Measurements from ENCODE around the gene ATP6V1C2. TPM values are rescaled to one million over a fixed set of nuclear protein-coding genes. Genes with fewer than 3 reads are reported as not detected.
"Not testable (repeated sequence)": the region's sequence is repeated elsewhere in the genome, so short reads cannot be mapped to it uniquely, and the experiment has no call there.

ATP6V1C2 gene
- total RNA-seq, 1 experiment from 2014 or later: 0.40 TPM

GRCh38 chr2:10778724-10779115, 57.3 kb downstream of the ATP6V1C2 start:
- POLR2A ChIA-PET (ENCODE audit: unreplicated experiment): no interaction called here
- intact Hi-C loops (cut with micrococcal nuclease): no loop called here
- no peak overlapping the region for H2AFZ ChIP-seq (ENCODE audit: low read length)

GRCh38 chr2:10779776-10780490, 58.5 kb downstream of the ATP6V1C2 start:
- no peak for TF ChIP-seq EZH2 (IDR thresholded peaks at IDR 0.05; ENCODE audit: low read length, unreplicated experiment)
- no peak for TF ChIP-seq EZH2phosphoT487 (IDR thresholded peaks at IDR 0.05; ENCODE audit: borderline replicate concordance, low read length)
- TF ChIP-seq, protein P1, sequence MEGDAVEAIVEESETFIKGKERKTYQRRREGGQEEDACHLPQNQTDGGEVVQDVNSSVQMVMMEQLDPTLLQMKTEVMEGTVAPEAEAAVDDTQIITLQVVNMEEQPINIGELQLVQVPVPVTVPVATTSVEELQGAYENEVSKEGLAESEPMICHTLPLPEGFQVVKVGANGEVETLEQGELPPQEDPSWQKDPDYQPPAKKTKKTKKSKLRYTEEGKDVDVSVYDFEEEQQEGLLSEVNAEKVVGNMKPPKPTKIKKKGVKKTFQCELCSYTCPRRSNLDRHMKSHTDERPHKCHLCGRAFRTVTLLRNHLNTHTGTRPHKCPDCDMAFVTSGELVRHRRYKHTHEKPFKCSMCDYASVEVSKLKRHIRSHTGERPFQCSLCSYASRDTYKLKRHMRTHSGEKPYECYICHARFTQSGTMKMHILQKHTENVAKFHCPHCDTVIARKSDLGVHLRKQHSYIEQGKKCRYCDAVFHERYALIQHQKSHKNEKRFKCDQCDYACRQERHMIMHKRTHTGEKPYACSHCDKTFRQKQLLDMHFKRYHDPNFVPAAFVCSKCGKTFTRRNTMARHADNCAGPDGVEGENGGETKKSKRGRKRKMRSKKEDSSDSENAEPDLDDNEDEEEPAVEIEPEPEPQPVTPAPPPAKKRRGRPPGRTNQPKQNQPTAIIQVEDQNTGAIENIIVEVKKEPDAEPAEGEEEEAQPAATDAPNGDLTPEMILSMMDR (conservative IDR thresholded peaks at IDR 0.05; ENCODE audit: low read depth, low read length): no peak
- POLR2A ChIA-PET (ENCODE audit: unreplicated experiment): no interaction called here
- intact Hi-C loops (cut with micrococcal nuclease): loop anchor here (5.0 kb wide), 1 partner anchor 73 kb away; no protein-coding TSS in a partner anchor

More at GRCh38 chr2:10778724-10779115, 57.3 kb downstream of the ATP6V1C2 start:
- Histone ChIP-seq H3K9me3 (ENCODE audit: low read length) (no peaks in the 10 kb centered on the region), H3K4me2 (ENCODE audit: low read length) (no peak overlapping the region), H3K9ac (ENCODE audit: low read length) (no peak overlapping the region), H3K4me3 (ENCODE audit: low read length) (no peak overlapping the region), H3K36me3 (ENCODE audit: low read depth, low read length) (peaks cover 26% of the 10 kb centered on the region), H3K4me1 (ENCODE audit: insufficient read depth, low read length) (peaks cover 8% of the 10 kb centered on the region), H4K20me1 (ENCODE audit: low read length) (0 out of 2 replicates have a peak, but pooled peaks cover under 1% of the 10 kb centered on the region), H3K79me2 (ENCODE audit: low read length) (no peaks in the 10 kb centered on the region), H3K9me2 (replicated peaks; ENCODE audit: low read length) (no peaks in the 10 kb centered on the region), H3F3A (ENCODE audit: low read length, unreplicated experiment) (no peaks in the 10 kb centered on the region), H3K27me3 (ENCODE audit: low read length) (no peaks in the 10 kb centered on the region), H3K27ac (ENCODE audit: low read length) (no peak overlapping the region)
- no peak for ATAC-seq
- CTCF ChIA-PET: no interaction called here
- TF ChIP-seq, protein P1 (conservative IDR thresholded peaks at IDR 0.05; ENCODE audit: low read depth, low read length): no peak
- TF ChIP-seq EZH2 (IDR thresholded peaks at IDR 0.05; ENCODE audit: low read length, unreplicated experiment): no peak
- no peak for TF ChIP-seq EZH2phosphoT487 (IDR thresholded peaks at IDR 0.05; ENCODE audit: borderline replicate concordance, low read length)
- no peak for DNase-seq
- BruUV-seq (replicated peaks): no TSS peak

GRCh38 chr2:10780491-10780820, 59.0 kb downstream of the ATP6V1C2 start:
- no peak overlapping the region for H3K4me3 ChIP-seq (ENCODE audit: low read length)
- H3K9me2 ChIP-seq (replicated peaks; ENCODE audit: low read length): no peaks in the 10 kb centered on the region
- no peak for DNase-seq
- no peak overlapping the region for H3K9ac ChIP-seq (ENCODE audit: low read length)
- no peak for TF ChIP-seq EZH2phosphoT487 (IDR thresholded peaks at IDR 0.05; ENCODE audit: borderline replicate concordance, low read length)
- no peak for TF ChIP-seq EZH2 (IDR thresholded peaks at IDR 0.05; ENCODE audit: low read length, unreplicated experiment)
- TF ChIP-seq, protein P1 (conservative IDR thresholded peaks at IDR 0.05; ENCODE audit: low read depth, low read length): no peak
- H3K27ac ChIP-seq (ENCODE audit: low read length): no peak overlapping the region
- ChIA-PET CTCF (no interaction called here), POLR2A (ENCODE audit: unreplicated experiment) (no interaction called here)
- H4K20me1 ChIP-seq (ENCODE audit: low read length): peaks cover 12% of the 10 kb centered on the region; the same call in 1 of the 2 replicates
- H3K9me3 ChIP-seq (ENCODE audit: low read length): no peaks in the 10 kb centered on the region
- H3K4me2 ChIP-seq (ENCODE audit: low read length): no peak overlapping the region
- intact Hi-C loops (cut with micrococcal nuclease): loop anchor here (5.0 kb wide), 1 partner anchor 73 kb away; no protein-coding TSS in a partner anchor
- H3F3A ChIP-seq (ENCODE audit: low read length, unreplicated experiment): no peaks in the 10 kb centered on the region
- H3K36me3 ChIP-seq (ENCODE audit: low read depth, low read length): peaks cover 42% of the 10 kb centered on the region
- H3K27me3 ChIP-seq (ENCODE audit: low read length): no peaks in the 10 kb centered on the region
- H2AFZ ChIP-seq (ENCODE audit: low read length): no peak overlapping the region
- peaks cover 15% of the 10 kb centered on the region for H3K4me1 ChIP-seq (ENCODE audit: insufficient read depth, low read length)
- no peaks in the 10 kb centered on the region for H3K79me2 ChIP-seq (ENCODE audit: low read length)
- no TSS peak for BruUV-seq (replicated peaks)
- ATAC-seq: no peak

More at GRCh38 chr2:10779776-10780490, 58.5 kb downstream of the ATP6V1C2 start:
- 0 out of 2 replicates have a peak, but pooled peaks cover 8% of the 10 kb centered on the region for H4K20me1 ChIP-seq (ENCODE audit: low read length)
- H2AFZ ChIP-seq (ENCODE audit: low read length): no peak overlapping the region
- DNase-seq (no peak), ATAC-seq (no peak)
- no peak overlapping the region for H3K27ac ChIP-seq (ENCODE audit: low read length)
- H3K79me2 ChIP-seq (ENCODE audit: low read length): no peaks in the 10 kb centered on the region
- peaks cover 15% of the 10 kb centered on the region for H3K4me1 ChIP-seq (ENCODE audit: insufficient read depth, low read length)
- no TSS peak for BruUV-seq (replicated peaks)
- no peaks in the 10 kb centered on the region for H3F3A ChIP-seq (ENCODE audit: low read length, unreplicated experiment)
- H3K36me3 ChIP-seq (ENCODE audit: low read depth, low read length): peaks cover 38% of the 10 kb centered on the region
- H3K9me3 ChIP-seq (ENCODE audit: low read length): no peaks in the 10 kb centered on the region
- H3K9me2 ChIP-seq (replicated peaks; ENCODE audit: low read length): no peaks in the 10 kb centered on the region
- H3K4me2 ChIP-seq (ENCODE audit: low read length): no peak overlapping the region
- CTCF ChIA-PET: no interaction called here
- no peak overlapping the region for H3K4me3 ChIP-seq (ENCODE audit: low read length)
- no peaks in the 10 kb centered on the region for H3K27me3 ChIP-seq (ENCODE audit: low read length)
- H3K9ac ChIP-seq (ENCODE audit: low read length): no peak overlapping the region

- H3K9me2 ChIP-seq (replicated peaks; ENCODE audit: low read length); H3K4me2 ChIP-seq (ENCODE audit: low read length); H3K9me3 ChIP-seq (ENCODE audit: low read length); H3K4me3 ChIP-seq (ENCODE audit: low read length); BruUV-seq (replicated peaks); POLR2A ChIA-PET (ENCODE audit: unreplicated experiment); H3K9ac ChIP-seq (ENCODE audit: low read length); H3F3A ChIP-seq (ENCODE audit: low read length, unreplicated experiment); H3K27ac ChIP-seq (ENCODE audit: low read length); ATAC-seq; CTCF ChIA-PET; DNase-seq; H2AFZ ChIP-seq (ENCODE audit: low read length); H3K27me3 ChIP-seq (ENCODE audit: low read length); H3K79me2 ChIP-seq (ENCODE audit: low read length): not testable (repeated sequence)
- Histone ChIP-seq H3K4me1 (ENCODE audit: insufficient read depth, low read length) (peaks cover 15% of the 10 kb centered on the region), H4K20me1 (ENCODE audit: low read length) (peaks cover 13% of the 10 kb centered on the region; the same call in 1 of the 2 replicates), H3K36me3 (ENCODE audit: low read depth, low read length) (peaks cover 45% of the 10 kb centered on the region)
- intact Hi-C loops (cut with micrococcal nuclease): loop anchor here (5.0 kb wide), 1 partner anchor 74 kb away; no protein-coding TSS in a partner anchor
These were observed 59.4 kb downstream of the ATP6V1C2 start for GRCh38 chr2:10780821-10781220.
